BLaER1 treated with 17β-estradiol and CSF1 and Interleukin-3, amounts not matched to agents 10 nM and 100 nM (cell line): ENCODE measurements around the gene NBAS.
"Not testable (repeated sequence)": the region's sequence is repeated elsewhere in the genome, so short reads cannot be mapped to it uniquely, and the experiment has no call there.

Experiments used
- H3K27ac ChIP-seq, 11 experiments: shearing (Covaris generic); formaldehyde crosslinking; 2 replicates each; pipeline ENCODE4 v1.8.1; 2022
- H3K27me3 ChIP-seq, 11 experiments: shearing (Covaris generic); formaldehyde crosslinking; 2 replicates each; pipeline ENCODE4 v1.8.1; 2022
- H3K36me3 ChIP-seq, 11 experiments: shearing (Covaris generic); formaldehyde crosslinking; 2 replicates each; pipeline ENCODE4 v1.8.1; 2022
- H3K4me1 ChIP-seq, 10 experiments: shearing (Covaris generic); formaldehyde crosslinking; 2 replicates each; pipeline ENCODE4 v1.8.1; 2022
- H3K4me2 ChIP-seq, 11 experiments: shearing (Covaris generic); formaldehyde crosslinking; 2 replicates each; pipeline ENCODE4 v1.8.1; 2022
- H3K4me3 ChIP-seq, 10 experiments: shearing (Covaris generic); formaldehyde crosslinking; 2 replicates each; pipeline ENCODE4 v1.8.1; 2022
- H3K9ac ChIP-seq, 11 experiments: shearing (Covaris generic); formaldehyde crosslinking; 2 replicates each; pipeline ENCODE4 v1.8.1; 2022
- H3K9me3 ChIP-seq, 11 experiments: shearing (Covaris generic); formaldehyde crosslinking; replicated peaks in 1 of 11; 2 replicates each; pipeline ENCODE4 v1.8.1; 2022
- H4K20me1 ChIP-seq, 11 experiments: shearing (Covaris generic); formaldehyde crosslinking; 2 replicates each; pipeline ENCODE4 v1.8.1; 2022
- Cebpa-rat ChIP-seq, 11 experiments: shearing (Covaris generic); IDR thresholded peaks; 2 replicates each; pipeline ENCODE4 v1.8.1; 2022

The NBAS gene

DNA sequence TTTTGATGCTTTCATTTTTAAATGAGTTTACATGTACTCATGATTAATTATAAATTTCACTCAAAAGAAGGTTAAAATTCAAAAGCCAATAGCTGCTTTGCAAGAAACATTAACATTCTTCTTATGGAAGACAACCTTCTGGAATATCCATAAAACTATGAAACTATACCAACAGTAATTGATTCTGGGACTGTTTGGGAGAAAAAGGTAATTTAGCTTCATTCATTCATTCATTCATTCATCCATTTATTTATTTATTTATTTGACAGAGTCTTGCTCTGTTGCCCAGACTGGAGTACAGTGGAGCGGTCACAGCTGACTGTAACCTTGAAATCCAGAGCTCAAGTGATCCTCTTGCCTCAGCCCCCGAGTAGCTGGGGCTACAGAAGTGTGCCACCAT, 110.3 kb downstream of the NBAS start:
- H3K9me3 ChIP-seq: peaks cover 0 to 7% (median under 1%) of the 10 kb centered on the region in 11 experiments; a peak in 6 of 22 replicates
- no peak overlapping the region for H3K4me3 ChIP-seq
- H3K27me3 ChIP-seq: no peaks in the 10 kb centered on the region
- H3K9ac ChIP-seq: no peak overlapping the region
- H3K4me1 ChIP-seq: peaks cover 4 to 12% (median 9%) of the 10 kb centered on the region in 10 experiments; a peak in 18 of 20 replicates
- TF ChIP-seq Cebpa-rat (IDR thresholded peaks at IDR 0.05): no peak
- H3K36me3 ChIP-seq: peaks cover 20 to 56% (median 29%) of the 10 kb centered on the region in 11 experiments
- H3K4me2 ChIP-seq: no peak overlapping the region
- no peaks in the 10 kb centered on the region for H4K20me1 ChIP-seq
- no peak overlapping the region for H3K27ac ChIP-seq

DNA sequence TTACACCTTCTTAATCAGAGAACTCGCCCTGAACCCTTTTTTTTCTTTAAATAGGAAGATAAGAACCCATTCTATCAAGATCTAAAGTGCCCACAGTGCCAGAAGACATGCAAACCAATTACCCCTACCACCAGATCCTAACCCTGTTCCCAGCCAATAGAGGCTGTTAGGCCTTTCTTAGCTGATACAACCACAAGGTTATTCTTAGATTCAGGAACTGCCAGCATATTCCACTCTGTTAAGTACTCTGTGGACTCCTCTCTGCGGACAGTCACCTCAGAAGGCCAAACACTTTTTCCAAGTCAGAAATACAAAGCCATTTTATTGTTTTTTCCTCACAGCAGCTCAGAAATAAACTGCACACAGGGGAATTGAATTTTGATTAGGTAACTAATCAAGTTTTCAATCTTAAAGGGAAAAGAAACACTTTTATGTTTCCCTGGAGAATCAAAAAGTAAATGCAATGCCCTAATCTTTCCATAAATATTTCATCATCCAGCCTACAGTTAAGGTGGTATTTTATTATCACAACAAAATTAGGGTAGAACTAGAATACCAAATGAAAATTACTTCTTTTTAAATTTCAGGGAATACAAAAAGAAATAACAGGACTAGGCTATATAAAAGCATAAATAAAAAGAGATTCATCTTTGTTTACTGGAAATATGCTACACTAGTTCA, 111.4 kb downstream of the NBAS start:
- no peaks in the 10 kb centered on the region for H4K20me1 ChIP-seq
- H3K4me2 ChIP-seq: peak overlapping the region in 9 of 11 experiments; percentile 2 to 53 (median 34); a peak in 12 of 22 replicates
- peaks cover 16 to 48% (median 24%) of the 10 kb centered on the region in 11 experiments for H3K36me3 ChIP-seq
- no peak overlapping the region for H3K4me3 ChIP-seq
- TF ChIP-seq Cebpa-rat (IDR thresholded peaks at IDR 0.05): no peak
- H3K9me3 ChIP-seq: peaks cover 0 to 10% (median 4%) of the 10 kb centered on the region in 11 experiments; a peak in 6 of 22 replicates
- peaks cover 4 to 12% (median 9%) of the 10 kb centered on the region in 10 experiments; a peak in 18 of 20 replicates for H3K4me1 ChIP-seq
- H3K27ac ChIP-seq: no peak overlapping the region
- H3K9ac ChIP-seq: no peak overlapping the region
- no peaks in the 10 kb centered on the region for H3K27me3 ChIP-seq

DNA sequence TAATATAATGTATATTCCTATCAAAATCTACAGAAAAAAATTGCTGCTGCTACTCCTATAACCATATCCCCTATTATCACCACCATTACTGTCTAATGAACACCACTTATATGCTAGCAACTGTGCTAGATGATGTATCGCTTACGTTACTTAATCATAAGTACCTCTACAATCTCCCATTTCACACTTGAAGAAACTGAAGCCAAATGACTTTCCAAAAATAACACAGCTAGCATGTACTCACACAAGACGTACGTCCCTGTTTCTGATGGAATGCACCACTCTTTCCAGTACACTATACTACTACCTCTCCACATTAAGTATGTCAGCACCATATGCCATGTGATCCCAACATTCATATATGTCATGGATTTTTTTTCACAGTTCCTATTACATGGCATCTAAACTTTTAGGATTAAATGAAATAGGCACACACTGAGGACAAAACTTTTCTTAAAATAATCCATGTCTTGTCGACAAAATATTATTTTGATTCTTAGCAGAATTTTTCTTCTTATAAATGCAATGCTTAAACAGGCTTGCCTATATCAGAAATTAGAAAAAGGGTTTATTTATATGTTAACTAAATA, 112.8 kb downstream of the NBAS start:
- no peak overlapping the region for H3K4me2 ChIP-seq
- H3K4me3 ChIP-seq: no peak overlapping the region
- H3K9me3 ChIP-seq: peaks cover 0 to 13% (median 5%) of the 10 kb centered on the region in 11 experiments; a peak in 10 of 22 replicates
- H3K9ac ChIP-seq: no peak overlapping the region
- H4K20me1 ChIP-seq: no peaks in the 10 kb centered on the region
- H3K36me3 ChIP-seq: peaks cover 9 to 38% (median 16%) of the 10 kb centered on the region in 11 experiments
- peaks cover 4 to 12% (median 9%) of the 10 kb centered on the region in 10 experiments; a peak in 18 of 20 replicates for H3K4me1 ChIP-seq
- TF ChIP-seq Cebpa-rat (IDR thresholded peaks at IDR 0.05): no peak
- H3K27me3 ChIP-seq: no peaks in the 10 kb centered on the region
- H3K27ac ChIP-seq: no peak overlapping the region

DNA sequence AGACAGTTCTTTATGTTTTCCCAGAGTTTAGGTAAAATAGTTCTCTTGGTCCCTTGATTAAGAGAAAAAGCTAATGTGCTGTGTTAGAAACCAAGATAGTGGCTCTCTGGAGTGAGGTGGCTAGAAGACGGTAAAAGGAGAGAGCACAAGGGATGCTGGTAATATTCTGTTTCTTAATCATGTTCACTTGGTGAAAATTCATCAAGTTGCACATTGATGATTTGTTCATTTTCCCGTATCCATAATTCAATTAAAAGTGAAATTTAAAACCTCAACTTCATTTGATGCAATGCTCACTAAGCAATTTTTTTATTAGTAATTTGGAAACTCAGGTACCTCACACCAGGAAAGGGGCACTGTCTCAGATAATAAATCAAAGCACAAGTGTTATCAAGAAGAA, 113.8 kb downstream of the NBAS start:
- no peaks in the 10 kb centered on the region for H3K27me3 ChIP-seq
- no peak overlapping the region for H3K9ac ChIP-seq
- H3K4me1 ChIP-seq: peaks cover 4 to 12% (median 9%) of the 10 kb centered on the region in 10 experiments; a peak in 18 of 20 replicates
- no peak for TF ChIP-seq Cebpa-rat (IDR thresholded peaks at IDR 0.05)
- no peak overlapping the region for H3K4me3 ChIP-seq
- peaks cover 0 to 28% (median 7%) of the 10 kb centered on the region in 11 experiments; a peak in 16 of 22 replicates for H3K36me3 ChIP-seq
- peaks cover 0 to 13% (median 5%) of the 10 kb centered on the region in 11 experiments; a peak in 9 of 22 replicates for H3K9me3 ChIP-seq
- no peaks in the 10 kb centered on the region for H4K20me1 ChIP-seq
- H3K4me2 ChIP-seq: no peak overlapping the region
- H3K27ac ChIP-seq: no peak overlapping the region

DNA sequence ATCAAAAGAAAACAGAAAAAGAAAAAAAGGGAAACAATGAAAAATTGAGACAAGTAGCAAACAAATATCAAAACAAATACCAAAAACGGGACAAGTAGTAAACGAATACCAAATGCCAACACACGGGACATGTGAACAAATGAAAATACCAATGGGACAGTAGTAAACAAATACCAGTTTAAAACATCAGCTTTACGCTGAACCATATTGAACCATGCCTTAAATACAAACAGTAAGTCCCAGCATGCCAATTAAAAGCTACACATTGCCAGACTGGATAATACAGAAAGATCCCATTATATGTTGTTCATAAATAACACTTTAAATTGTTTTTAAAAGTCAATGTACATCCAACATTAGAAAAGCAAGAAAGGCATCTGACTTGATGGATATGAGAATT, 114.2 kb downstream of the NBAS start:
- Histone ChIP-seq H3K4me1 (peaks cover 4 to 12% (median 9%) of the 10 kb centered on the region in 10 experiments; a peak in 18 of 20 replicates), H3K4me3 (no peak overlapping the region), H4K20me1 (no peaks in the 10 kb centered on the region), H3K9me3 (peaks cover 0 to 13% (median 5%) of the 10 kb centered on the region in 11 experiments; a peak in 9 of 22 replicates), H3K36me3 (peaks cover 0 to 24% (median 6%) of the 10 kb centered on the region in 11 experiments; a peak in 12 of 22 replicates), H3K27ac (no peak overlapping the region), H3K4me2 (no peak overlapping the region), H3K9ac (no peak overlapping the region), H3K27me3 (no peaks in the 10 kb centered on the region)
- no peak for TF ChIP-seq Cebpa-rat (IDR thresholded peaks at IDR 0.05)

DNA sequence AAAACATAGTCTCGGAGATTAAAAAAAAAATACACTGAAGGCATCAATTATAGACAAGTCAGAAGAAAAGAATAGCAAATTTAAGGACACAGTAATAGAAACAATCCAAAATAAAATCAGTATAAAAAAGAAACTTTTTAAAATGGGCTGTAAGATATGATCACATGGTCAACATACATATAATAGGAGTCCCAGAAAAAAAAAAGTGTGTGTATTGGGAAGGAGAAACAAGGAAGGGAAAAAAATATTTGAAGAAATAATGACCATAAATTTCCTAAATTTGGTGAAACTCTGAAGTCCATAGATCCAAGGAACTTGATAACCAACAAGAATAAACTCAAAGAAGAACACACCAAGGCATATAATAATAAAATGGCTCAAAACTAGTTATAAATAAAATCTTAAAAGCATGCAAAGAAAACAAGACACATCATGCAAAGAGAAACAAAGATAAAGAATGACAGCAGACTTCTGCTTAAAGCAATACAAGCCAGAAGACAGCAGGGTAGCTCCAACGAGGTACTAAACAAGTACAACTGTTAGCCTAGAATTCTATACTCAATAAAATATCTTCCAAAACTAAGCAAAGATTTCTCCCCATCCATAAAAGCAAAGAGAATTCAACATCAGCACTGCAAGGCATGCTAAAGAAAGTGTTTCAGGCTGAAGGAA, 115.1 kb downstream of the NBAS start:
- Histone ChIP-seq H3K36me3 (peaks cover 0 to 20% (median 6%) of the 10 kb centered on the region in 11 experiments; a peak in 10 of 22 replicates), H3K27ac (no peak overlapping the region), H3K9ac (no peak overlapping the region), H3K4me3 (no peak overlapping the region), H3K4me2 (no peak overlapping the region), H3K27me3 (no peaks in the 10 kb centered on the region), H3K4me1 (peaks cover 4 to 12% (median 9%) of the 10 kb centered on the region in 10 experiments; a peak in 18 of 20 replicates), H4K20me1 (no peaks in the 10 kb centered on the region), H3K9me3 (peaks cover 0 to 13% (median 5%) of the 10 kb centered on the region in 11 experiments; a peak in 9 of 22 replicates)
- no peak for TF ChIP-seq Cebpa-rat (IDR thresholded peaks at IDR 0.05)

DNA sequence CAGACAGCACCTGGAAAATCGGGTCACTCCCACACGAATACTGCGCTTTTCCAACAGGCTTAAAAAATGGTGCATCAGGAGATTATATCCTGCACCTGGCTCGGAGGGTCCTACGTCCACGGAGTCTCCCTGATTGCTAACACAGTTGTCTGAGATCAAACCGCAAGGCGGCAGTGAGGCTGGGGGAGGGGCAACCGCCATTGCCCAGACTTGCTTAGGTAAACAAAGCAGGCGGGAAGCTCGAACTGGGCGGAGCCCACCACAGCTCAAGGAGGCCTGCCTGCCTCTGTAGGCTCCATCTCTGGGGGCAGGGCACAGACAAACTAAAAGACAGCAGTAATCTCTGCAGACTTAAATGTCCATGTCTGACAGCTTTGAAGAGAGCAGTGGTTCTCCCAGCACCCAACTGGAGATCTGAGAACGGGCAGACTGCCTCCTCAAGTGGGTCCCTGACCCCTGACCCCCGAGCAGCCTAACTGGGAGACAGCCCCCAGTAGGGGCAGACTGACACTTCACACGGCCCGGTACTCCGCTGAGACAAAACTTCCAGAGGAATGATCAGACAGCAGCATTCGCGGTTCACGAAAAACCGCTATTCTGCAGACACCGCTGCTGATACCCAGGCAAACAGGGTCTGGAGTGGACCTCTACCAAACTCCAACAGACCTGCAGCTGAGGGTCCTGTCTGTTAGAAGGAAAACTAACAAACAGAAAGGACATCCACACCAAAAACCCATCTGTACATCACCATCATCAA, 121.2 kb downstream of the NBAS start:
- H3K4me2 ChIP-seq, H3K9ac ChIP-seq, H4K20me1 ChIP-seq, H3K27ac ChIP-seq, H3K4me1 ChIP-seq, H3K4me3 ChIP-seq, H3K27me3 ChIP-seq: not testable (repeated sequence)
- Histone ChIP-seq H3K36me3 (peaks cover 0 to 23% (median 6%) of the 10 kb centered on the region in 11 experiments; a peak in 13 of 22 replicates), H3K9me3 (peaks cover 4 to 18% (median 10%) of the 10 kb centered on the region in 11 experiments; a peak in 15 of 22 replicates)

DNA sequence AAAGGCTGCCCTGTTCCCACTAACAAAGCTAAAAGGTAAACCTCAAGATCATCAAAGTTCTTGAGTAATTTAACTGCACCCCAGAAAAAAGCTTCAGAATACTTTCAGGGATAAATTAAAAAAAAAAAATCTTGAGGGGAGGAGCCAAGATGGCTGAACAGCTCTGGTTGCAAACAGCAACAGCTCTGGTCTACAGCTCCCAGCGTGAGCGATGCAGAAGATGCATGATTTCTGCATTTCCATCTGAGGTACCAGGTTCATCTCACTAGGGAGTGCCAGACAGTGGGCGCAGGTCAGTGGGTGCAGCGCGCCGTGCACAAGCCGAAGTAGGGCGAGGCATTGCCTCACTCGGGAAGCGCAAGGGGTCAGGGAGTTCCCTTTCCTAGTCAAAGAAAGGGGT, 121.8 kb downstream of the NBAS start:
- H3K27ac ChIP-seq, H3K4me2 ChIP-seq, H3K27me3 ChIP-seq, H3K4me3 ChIP-seq, H3K9ac ChIP-seq, H3K4me1 ChIP-seq, H4K20me1 ChIP-seq: not testable (repeated sequence)
- peaks cover 4 to 18% (median 10%) of the 10 kb centered on the region in 11 experiments; a peak in 15 of 22 replicates for H3K9me3 ChIP-seq
- H3K36me3 ChIP-seq: peaks cover 0 to 23% (median 6%) of the 10 kb centered on the region in 11 experiments; a peak in 13 of 22 replicates
